PC-3 (cell line): ENCODE measurements around the gene CENPF. TPM values are rescaled to one million over a fixed set of nuclear protein-coding genes. Genes with fewer than 3 reads are reported as not detected.

Experiments used
- ATAC-seq: fragments of 200-7000 bp; cut with Tn5 transposase; 2 replicates; pipeline ENCODE4 v1.9.1; 2020; ENCODE audit warnings: mild to moderate bottlenecking, moderate library complexity
- BruUV-seq: library from RNA; stranded (reverse); fragments of 400-500 nt; replicated peaks from 2 replicates; lab custom pipeline; 2021; lab: Mats Ljungman, UMichigan
- CTCF ChIA-PET: fragments of 300-600 bp; sonication (Branson Sonifier 250); formaldehyde crosslinking; loops from one replicate; lab custom pipeline; 2022; ENCODE audit warnings: antibody characterized with exemption; lab: Charles Lee
- POLR2A ChIA-PET: fragments of 300-600 bp; sonication (Branson Sonifier 250); formaldehyde crosslinking; loops from one replicate; lab custom pipeline; 2022; ENCODE audit warnings: antibody characterized with exemption; ENCODE audit not compliant: unreplicated experiment; lab: Charles Lee
- DNase-seq: peaks from one replicate; pipeline ENCODE4 v3.0.0-alpha.2; 2015
- H2AFZ ChIP-seq: fragments of 300-600 bp; sonication (generic); 2 replicates; pipeline ENCODE4 v1.6.0; 2016; ENCODE audit warnings: antibody characterized with exemption, low read length
- H3F3A ChIP-seq: fragments of 300-600 bp; sonication (generic); one replicate; pipeline ENCODE4 v1.6.0; 2017; ENCODE audit warnings: antibody characterized with exemption, low read length, control low read depth, mild to moderate bottlenecking; ENCODE audit not compliant: unreplicated experiment
- H3K27ac ChIP-seq: fragments of 300-600 bp; sonication (generic); 2 replicates; pipeline ENCODE4 v1.5.1; 2016; ENCODE audit warnings: mild to moderate bottlenecking, low read length
- H3K27me3 ChIP-seq: fragments of 300-600 bp; sonication (generic); 2 replicates; pipeline ENCODE4 v1.6.1; 2016; ENCODE audit warnings: low read length, mixed read lengths
- H3K36me3 ChIP-seq: fragments of 300-600 bp; sonication (generic); 2 replicates; pipeline ENCODE4 v1.6.1; 2016; ENCODE audit warnings: low read depth, mixed run types, low read length, mixed read lengths
- H3K4me1 ChIP-seq: fragments of 300-600 bp; sonication (generic); 2 replicates; pipeline ENCODE4 v1.5.1; 2016; ENCODE audit warnings: low read length; ENCODE audit not compliant: insufficient read depth
- H3K4me2 ChIP-seq: fragments of 300-600 bp; sonication (generic); 2 replicates; pipeline ENCODE4 v1.6.0; 2016; ENCODE audit warnings: low read length
- H3K4me3 ChIP-seq: fragments of 300-600 bp; sonication (generic); 2 replicates; pipeline ENCODE4 v1.5.1; 2016; ENCODE audit warnings: mild to moderate bottlenecking, low read length, mixed read lengths
- H3K79me2 ChIP-seq: fragments of 300-600 bp; sonication (generic); 2 replicates; pipeline ENCODE4 v1.6.1; 2017; ENCODE audit warnings: low read length, mixed read lengths
- H3K9ac ChIP-seq: fragments of 300-600 bp; sonication (generic); 2 replicates; pipeline ENCODE4 v1.6.0; 2016; ENCODE audit warnings: mild to moderate bottlenecking, low read length
- H3K9me2 ChIP-seq: fragments of 300-600 bp; sonication (generic); replicated peaks from 2 replicates; pipeline ENCODE4 v1.6.1; 2016; ENCODE audit warnings: mixed run types, low read length, mixed read lengths
- H3K9me3 ChIP-seq: fragments of 300-600 bp; sonication (generic); 2 replicates; pipeline ENCODE4 v1.6.1; 2016; ENCODE audit warnings: low read length, mixed read lengths
- H4K20me1 ChIP-seq: fragments of 300-600 bp; sonication (generic); 2 replicates; pipeline ENCODE4 v1.6.1; 2016; ENCODE audit warnings: low read length, mixed read lengths
- EZH2 ChIP-seq: fragments of 300-600 bp; sonication (generic); IDR thresholded peaks from one replicate; pipeline ENCODE4 v1.6.1; 2017; ENCODE audit warnings: antibody characterized with exemption, mild to moderate bottlenecking, low read length; ENCODE audit not compliant: unreplicated experiment
- EZH2phosphoT487 ChIP-seq: fragments of 300-600 bp; sonication (generic); IDR thresholded peaks from 2 replicates; pipeline ENCODE4 v1.6.1; 2018; ENCODE audit warnings: mild to moderate bottlenecking, antibody characterized with exemption, low read length, borderline replicate concordance
- intact Hi-C: fragments of 100-400 bp; cut with micrococcal nuclease; formaldehyde crosslinking; loops from 2 replicates; pipeline ENCODE4 v1.9.0; 2023
- total RNA-seq: library from RNA; depleted of rRNA; stranded (reverse); fragments of >200 nt; gene quantifications from 2 replicates; pipeline ENCODE4 v1.2.3, GENCODE V29; 2014
- TF ChIP-seq, protein P1 (sequence below): fragments of 300-600 bp; sonication (generic); conservative IDR thresholded peaks from 2 replicates; pipeline ENCODE4 v1.5.1; 2017; ENCODE audit warnings: antibody characterized with exemption, low read depth, mild to moderate bottlenecking, low read length

Gene CENPF
- total RNA-seq, 1 experiment from 2014 or later, result 92.6 TPM

DNA sequence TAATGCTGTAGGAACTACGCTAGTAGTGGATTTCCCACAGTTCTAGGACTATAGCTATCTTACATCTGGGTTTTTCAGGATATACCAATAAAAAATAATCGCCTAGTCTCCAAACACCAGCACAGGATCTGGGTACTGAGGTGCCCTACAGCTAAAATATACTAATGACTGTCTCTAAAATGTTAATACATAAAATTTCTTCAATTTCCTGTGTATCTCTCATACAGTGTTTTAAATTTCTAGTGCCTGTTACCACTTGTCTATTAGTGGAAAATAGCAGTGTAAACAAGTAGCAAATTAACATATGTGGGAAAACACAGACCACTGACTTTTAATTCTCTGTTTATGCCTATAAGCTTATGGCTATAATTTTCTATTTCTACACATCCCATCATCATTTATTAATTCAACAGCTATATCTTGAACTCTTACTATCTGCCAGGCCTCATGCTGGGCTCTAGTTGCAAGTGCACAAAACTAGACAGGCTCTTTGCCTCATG is 35.5 kb upstream of the CENPF start:
- no peak for ATAC-seq
- no peaks in the 10 kb centered on the region for H3K79me2 ChIP-seq
- peak overlapping the region; percentile 86 for H3K27ac ChIP-seq
- ChIA-PET POLR2A (interaction anchor here (0.7 to 1.2 kb wide), 2 partner anchors 16 kb away, joined by 5 to 11 read pairs; partner anchors contain the start of gene PTPN14), CTCF (no interaction called here)
- 0 out of 2 replicates have a peak overlapping the region, but pooled peaks have one; percentile 7 for H2AFZ ChIP-seq
- intact Hi-C loops, result loop anchor here (5.0 kb wide), 2 partner anchors 85 to 120 kb away; no protein-coding TSS in a partner anchor
- H3K4me3 ChIP-seq, result peak overlapping the region; percentile 6; the same call in 1 of the 2 replicates
- H3K9me2 ChIP-seq, result no peaks in the 10 kb centered on the region
- no peaks in the 10 kb centered on the region for H3K36me3 ChIP-seq
- DNase-seq, result no peak
- H3K9ac ChIP-seq, result peak overlapping the region; percentile 24
- no peaks in the 10 kb centered on the region for H3K9me3 ChIP-seq
- no TSS peak for BruUV-seq
- peaks cover 5% of the 10 kb centered on the region for H3F3A ChIP-seq
- H3K4me2 ChIP-seq, result peak overlapping the region; percentile 59
- H3K27me3 ChIP-seq, result no peaks in the 10 kb centered on the region
- no peaks in the 10 kb centered on the region for H4K20me1 ChIP-seq
- TF ChIP-seq EZH2 (no peak), EZH2phosphoT487 (no peak)
- TF ChIP-seq, protein P1, sequence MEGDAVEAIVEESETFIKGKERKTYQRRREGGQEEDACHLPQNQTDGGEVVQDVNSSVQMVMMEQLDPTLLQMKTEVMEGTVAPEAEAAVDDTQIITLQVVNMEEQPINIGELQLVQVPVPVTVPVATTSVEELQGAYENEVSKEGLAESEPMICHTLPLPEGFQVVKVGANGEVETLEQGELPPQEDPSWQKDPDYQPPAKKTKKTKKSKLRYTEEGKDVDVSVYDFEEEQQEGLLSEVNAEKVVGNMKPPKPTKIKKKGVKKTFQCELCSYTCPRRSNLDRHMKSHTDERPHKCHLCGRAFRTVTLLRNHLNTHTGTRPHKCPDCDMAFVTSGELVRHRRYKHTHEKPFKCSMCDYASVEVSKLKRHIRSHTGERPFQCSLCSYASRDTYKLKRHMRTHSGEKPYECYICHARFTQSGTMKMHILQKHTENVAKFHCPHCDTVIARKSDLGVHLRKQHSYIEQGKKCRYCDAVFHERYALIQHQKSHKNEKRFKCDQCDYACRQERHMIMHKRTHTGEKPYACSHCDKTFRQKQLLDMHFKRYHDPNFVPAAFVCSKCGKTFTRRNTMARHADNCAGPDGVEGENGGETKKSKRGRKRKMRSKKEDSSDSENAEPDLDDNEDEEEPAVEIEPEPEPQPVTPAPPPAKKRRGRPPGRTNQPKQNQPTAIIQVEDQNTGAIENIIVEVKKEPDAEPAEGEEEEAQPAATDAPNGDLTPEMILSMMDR, result no peak
- peaks cover 66% of the 10 kb centered on the region for H3K4me1 ChIP-seq

DNA sequence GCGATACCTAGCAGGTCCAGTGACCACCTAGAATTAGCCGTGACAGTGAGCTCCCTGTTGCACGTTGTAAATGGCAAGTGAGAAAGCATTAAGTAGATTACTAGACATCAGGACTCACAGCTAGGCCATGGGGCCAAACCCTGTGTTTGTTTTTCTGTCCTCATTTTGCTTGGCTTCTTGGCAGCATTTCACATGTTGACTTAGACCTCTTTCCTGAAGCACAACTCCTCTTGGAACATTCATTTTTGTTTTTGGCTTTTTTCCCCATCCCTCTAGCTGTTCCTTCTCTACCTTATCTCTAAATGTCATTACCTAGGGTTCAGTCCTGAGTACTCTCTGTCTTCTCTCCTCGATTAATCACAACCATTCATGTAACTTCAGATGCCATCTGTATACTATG is 34.7 kb upstream of the CENPF start:
- TF ChIP-seq, protein P1, result no peak
- TF ChIP-seq EZH2phosphoT487 (no peak), EZH2 (no peak)
- Histone ChIP-seq H3K27ac (peak overlapping the region; percentile 86), H3K36me3 (no peaks in the 10 kb centered on the region), H3K9me2 (no peaks in the 10 kb centered on the region), H3K4me2 (peak overlapping the region; percentile 59), H3K9ac (peak overlapping the region; percentile 24; the same call in 1 of the 2 replicates), H3K4me1 (peaks cover 66% of the 10 kb centered on the region), H3K79me2 (no peaks in the 10 kb centered on the region), H2AFZ (peak overlapping the region; percentile 20; the same call in 1 of the 2 replicates), H3K9me3 (no peaks in the 10 kb centered on the region), H3K4me3 (no peak overlapping the region), H3F3A (peaks cover 5% of the 10 kb centered on the region), H3K27me3 (no peaks in the 10 kb centered on the region), H4K20me1 (no peaks in the 10 kb centered on the region)
- POLR2A ChIA-PET, result interaction anchor here (0.7 kb wide), 1 partner anchor 16 kb away, joined by 5 read pairs; no protein-coding TSS in a partner anchor
- ATAC-seq, result peak; percentile 30
- peak; percentile 85 for DNase-seq
- CTCF ChIA-PET, result no interaction called here
- intact Hi-C loops, result loop anchor here (2.0 to 5.0 kb wide), 3 partner anchors 14 to 121 kb away; no protein-coding TSS in a partner anchor
- BruUV-seq, result no TSS peak
